ENCODE results near the gene CERS6.
"Not testable (repeated sequence)": the region's sequence is repeated elsewhere in the genome, so short reads cannot be mapped to it uniquely, and the experiment has no call there.

Gene CERS6

DNA sequence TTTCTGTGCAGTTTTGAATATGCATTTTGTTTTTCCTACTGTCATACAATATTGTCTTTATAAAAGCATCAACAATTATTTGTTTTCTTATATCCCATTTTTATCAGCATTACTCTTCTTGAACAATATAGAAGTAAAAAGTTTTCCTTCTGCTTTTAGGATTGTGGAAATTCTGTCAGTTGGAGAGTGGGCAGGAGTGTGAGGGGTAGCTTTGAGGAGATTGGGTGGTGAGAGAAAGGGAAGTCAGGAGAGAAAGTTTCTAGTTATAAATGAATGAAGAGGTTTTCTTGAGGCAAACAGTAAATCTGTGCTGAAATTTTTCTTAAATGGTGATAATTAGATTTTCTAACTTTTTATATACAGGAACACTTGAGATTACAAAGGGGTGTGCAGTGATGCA is 194.7 kb downstream of the CERS6 start:
- H3K36me3 ChIP-seq = no peaks in the 10 kb centered on the region
- H3K4me3 ChIP-seq (ENCODE audit: low read depth, low read length) = no peak overlapping the region
- TF ChIP-seq, protein P1, sequence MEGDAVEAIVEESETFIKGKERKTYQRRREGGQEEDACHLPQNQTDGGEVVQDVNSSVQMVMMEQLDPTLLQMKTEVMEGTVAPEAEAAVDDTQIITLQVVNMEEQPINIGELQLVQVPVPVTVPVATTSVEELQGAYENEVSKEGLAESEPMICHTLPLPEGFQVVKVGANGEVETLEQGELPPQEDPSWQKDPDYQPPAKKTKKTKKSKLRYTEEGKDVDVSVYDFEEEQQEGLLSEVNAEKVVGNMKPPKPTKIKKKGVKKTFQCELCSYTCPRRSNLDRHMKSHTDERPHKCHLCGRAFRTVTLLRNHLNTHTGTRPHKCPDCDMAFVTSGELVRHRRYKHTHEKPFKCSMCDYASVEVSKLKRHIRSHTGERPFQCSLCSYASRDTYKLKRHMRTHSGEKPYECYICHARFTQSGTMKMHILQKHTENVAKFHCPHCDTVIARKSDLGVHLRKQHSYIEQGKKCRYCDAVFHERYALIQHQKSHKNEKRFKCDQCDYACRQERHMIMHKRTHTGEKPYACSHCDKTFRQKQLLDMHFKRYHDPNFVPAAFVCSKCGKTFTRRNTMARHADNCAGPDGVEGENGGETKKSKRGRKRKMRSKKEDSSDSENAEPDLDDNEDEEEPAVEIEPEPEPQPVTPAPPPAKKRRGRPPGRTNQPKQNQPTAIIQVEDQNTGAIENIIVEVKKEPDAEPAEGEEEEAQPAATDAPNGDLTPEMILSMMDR (IDR thresholded peaks at IDR 0.05; ENCODE audit: low read depth, low read length) = no peak

DNA sequence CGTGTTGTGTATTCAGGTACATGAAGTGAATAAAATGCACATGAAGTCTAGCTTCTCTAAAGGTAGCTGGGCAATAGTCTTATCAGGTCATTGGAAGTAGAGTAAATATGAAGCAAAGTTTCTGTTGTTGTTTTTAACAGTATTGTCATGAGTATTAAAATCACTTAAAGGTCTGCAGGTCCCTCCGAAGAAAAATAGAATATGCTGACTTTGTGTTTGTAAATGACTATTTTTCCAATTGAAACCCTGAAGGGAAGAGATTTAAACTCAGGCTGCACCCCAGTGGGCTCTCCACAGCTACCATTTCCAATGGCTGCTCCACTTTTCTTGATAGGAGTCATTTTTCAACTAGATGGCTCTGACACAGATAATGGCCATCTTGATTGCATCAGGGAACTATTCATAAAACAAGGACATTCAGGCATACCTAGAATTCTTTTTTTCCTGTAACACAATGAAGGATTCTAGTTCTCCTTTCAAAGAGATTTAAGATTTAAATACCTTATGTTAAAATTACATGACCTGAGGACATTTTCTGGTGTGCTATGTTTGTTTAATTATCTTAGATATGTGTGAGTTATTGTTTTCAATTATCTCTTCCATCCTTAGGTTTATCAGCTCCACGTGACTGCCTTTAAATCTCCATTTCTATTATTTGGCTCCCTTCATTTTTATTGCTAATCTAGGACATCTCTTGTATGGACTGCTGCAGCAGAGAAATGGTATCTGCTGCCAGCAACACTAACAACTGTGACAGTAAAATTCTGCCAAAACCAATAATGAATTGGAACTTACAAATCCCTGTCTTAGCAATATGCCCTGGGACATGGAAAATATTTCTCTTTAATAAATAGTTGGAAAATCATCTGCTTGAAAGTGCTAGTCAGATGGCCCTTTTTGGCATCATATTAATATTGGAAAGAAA is 197.2 kb downstream of the CERS6 start:
- Histone ChIP-seq H3K36me3 (no peaks in the 10 kb centered on the region), H3K4me1 (no peaks in the 10 kb centered on the region; the same call in 1 of the 2 replicates), H3K27me3 (no peaks in the 10 kb centered on the region), H3K4me3 (ENCODE audit: low read depth, low read length) (no peak overlapping the region), H3K9me3 (no peaks in the 10 kb centered on the region)
- DNase-seq = no peak
- TF ChIP-seq, protein P1 (IDR thresholded peaks at IDR 0.05; ENCODE audit: low read depth, low read length) = no peak

More for the DNA sequence above, 194.7 kb downstream of the CERS6 start:
- DNase-seq = no peak
- H3K27me3 ChIP-seq = no peaks in the 10 kb centered on the region
- no peaks in the 10 kb centered on the region; the same call in 1 of the 2 replicates for H3K4me1 ChIP-seq
- H3K9me3 ChIP-seq = no peaks in the 10 kb centered on the region

DNA sequence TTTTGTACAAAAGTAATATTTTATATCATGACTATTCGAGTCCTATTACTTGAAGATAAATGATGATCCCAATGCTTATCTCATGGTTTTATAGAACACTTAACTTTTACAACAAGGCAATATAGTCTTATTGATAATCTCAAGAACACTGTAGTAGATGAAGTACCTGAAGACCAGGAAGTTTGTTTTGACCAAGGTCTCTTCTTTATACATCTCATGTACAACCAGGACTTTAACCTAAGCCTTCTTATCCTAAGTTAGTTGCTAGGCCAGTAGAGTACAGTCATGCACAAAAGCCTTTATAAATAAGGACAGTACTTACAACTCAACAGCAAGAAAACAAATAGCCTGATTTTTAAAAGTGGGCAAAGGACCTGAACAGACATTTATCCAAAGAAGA is 198.6 kb downstream of the CERS6 start:
- TF ChIP-seq, protein P1 (IDR thresholded peaks at IDR 0.05; ENCODE audit: low read depth, low read length) = no peak
- H3K4me3 ChIP-seq (ENCODE audit: low read depth, low read length) = no peak overlapping the region
- H3K4me1 ChIP-seq = no peaks in the 10 kb centered on the region; the same call in 1 of the 2 replicates
- no peaks in the 10 kb centered on the region for H3K9me3 ChIP-seq
- no peaks in the 10 kb centered on the region for H3K27me3 ChIP-seq
- no peak for DNase-seq
- no peaks in the 10 kb centered on the region for H3K36me3 ChIP-seq

DNA sequence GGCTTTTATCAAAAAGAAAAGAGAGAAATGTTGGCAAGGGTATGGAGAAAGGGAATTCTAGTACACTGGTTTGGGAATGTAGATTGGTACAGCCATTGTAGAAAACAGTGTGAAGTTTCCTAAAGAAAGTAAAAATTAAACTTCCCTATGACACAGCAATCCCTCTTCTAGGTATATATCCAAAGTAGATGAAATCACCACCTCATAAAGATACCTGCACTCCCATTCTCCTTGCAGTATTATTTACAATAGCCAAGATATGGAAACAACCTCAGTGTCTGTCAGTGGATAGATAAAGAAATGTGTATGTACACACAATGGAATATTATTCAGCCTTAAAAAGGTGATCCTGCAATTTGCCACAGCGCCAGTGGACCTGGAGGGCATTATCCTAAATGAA is 199.1 kb downstream of the CERS6 start:
- H3K4me3 ChIP-seq (ENCODE audit: low read depth, low read length) = no peak overlapping the region
- no peak for DNase-seq
- H3K36me3 ChIP-seq = no peaks in the 10 kb centered on the region
- TF ChIP-seq, protein P1 (IDR thresholded peaks at IDR 0.05; ENCODE audit: low read depth, low read length) = no peak
- no peaks in the 10 kb centered on the region for H3K9me3 ChIP-seq
- H3K4me1 ChIP-seq = no peaks in the 10 kb centered on the region; the same call in 1 of the 2 replicates
- H3K27me3 ChIP-seq = no peaks in the 10 kb centered on the region

DNA sequence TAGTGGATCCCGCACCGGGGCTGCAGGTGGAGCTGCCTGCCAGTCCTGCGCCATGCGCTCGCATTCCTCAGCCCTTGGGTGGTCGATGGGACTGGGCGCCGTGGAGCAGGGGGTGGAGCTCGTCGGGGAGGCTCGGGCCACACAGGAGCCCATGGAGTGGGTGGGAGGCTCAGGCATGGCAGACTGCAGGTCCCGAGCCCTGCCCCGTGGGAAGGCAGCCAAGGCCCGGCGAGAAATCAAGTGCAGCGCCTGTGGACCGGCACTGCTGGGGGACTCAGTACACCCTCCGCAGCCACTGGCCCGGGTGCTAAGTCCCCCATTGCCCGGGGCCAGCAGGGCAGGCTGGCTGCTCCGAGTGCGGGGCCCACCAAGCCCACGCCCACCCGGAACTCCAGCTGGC is 201.3 kb downstream of the CERS6 start:
- not testable (repeated sequence) for H3K27me3 ChIP-seq; H3K4me1 ChIP-seq; DNase-seq; H3K36me3 ChIP-seq; H3K4me3 ChIP-seq (ENCODE audit: low read depth, low read length); H3K9me3 ChIP-seq

DNA sequence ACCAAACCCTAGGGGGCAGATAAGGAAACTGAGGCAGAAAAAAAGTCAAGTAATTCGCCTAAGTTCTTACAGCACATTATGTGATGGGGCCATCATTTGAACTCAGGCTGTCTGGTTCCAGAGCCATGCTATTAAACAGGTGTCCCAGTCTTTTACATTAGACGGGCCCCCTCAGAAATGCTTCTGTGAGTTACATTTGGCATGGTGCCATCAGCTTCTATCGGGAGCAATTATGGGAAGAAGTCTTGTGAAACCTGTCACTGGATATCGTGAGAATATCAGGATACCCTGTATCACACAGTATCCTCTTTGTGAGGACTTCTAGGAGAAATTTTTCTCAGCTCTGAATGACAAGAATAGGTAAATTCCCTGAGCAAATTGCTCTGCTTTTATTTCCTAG is 202.6 kb downstream of the CERS6 start:
- H3K27me3 ChIP-seq = no peaks in the 10 kb centered on the region
- peak; percentile 52 for DNase-seq
- H3K36me3 ChIP-seq = no peaks in the 10 kb centered on the region
- TF ChIP-seq, protein P1 (IDR thresholded peaks at IDR 0.05; ENCODE audit: low read depth, low read length) = no peak
- no peak overlapping the region for H3K4me3 ChIP-seq (ENCODE audit: low read depth, low read length)
- no peaks in the 10 kb centered on the region for H3K9me3 ChIP-seq
- no peaks in the 10 kb centered on the region for H3K4me1 ChIP-seq

All from BE2C (cell line).